Measurements from ENCODE around the gene RHBDL1.

DNA sequence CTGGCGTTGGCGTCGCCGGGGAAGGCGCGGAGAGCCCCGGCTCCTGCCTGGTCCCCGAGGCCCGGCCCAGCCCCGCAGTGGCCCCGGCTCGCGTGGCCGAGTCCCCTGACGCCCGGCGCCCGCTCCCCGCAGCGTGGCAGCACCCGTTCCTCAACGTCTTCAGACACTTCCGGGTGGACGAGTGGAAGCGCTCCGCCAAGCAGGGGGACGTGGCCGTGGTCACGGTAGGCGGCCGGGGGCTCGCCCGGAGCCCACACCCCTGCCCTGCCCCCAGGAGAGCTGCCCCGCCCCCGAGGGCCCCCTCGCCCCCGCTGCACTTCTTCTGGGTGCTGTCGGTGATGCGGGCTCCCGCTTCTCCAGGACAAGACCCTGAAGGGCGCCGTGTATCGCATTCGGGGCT is 25.8 kb upstream of the RHBDL1 start:
- no peak for TF ChIP-seq EZH2 (IDR thresholded peaks at IDR 0.05; ENCODE audit: borderline replicate concordance, low read depth, low read length, severe bottlenecking)
- TF ChIP-seq, protein P1, sequence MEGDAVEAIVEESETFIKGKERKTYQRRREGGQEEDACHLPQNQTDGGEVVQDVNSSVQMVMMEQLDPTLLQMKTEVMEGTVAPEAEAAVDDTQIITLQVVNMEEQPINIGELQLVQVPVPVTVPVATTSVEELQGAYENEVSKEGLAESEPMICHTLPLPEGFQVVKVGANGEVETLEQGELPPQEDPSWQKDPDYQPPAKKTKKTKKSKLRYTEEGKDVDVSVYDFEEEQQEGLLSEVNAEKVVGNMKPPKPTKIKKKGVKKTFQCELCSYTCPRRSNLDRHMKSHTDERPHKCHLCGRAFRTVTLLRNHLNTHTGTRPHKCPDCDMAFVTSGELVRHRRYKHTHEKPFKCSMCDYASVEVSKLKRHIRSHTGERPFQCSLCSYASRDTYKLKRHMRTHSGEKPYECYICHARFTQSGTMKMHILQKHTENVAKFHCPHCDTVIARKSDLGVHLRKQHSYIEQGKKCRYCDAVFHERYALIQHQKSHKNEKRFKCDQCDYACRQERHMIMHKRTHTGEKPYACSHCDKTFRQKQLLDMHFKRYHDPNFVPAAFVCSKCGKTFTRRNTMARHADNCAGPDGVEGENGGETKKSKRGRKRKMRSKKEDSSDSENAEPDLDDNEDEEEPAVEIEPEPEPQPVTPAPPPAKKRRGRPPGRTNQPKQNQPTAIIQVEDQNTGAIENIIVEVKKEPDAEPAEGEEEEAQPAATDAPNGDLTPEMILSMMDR (IDR thresholded peaks at IDR 0.05; ENCODE audit: borderline replicate concordance, extremely low read depth, low read length, poor library complexity, severe bottlenecking): no peak
